Spleen (tissue), 11 donors: ENCODE measurements around the gene POLD3. TPM values are rescaled to one million over a fixed set of nuclear protein-coding genes. Genes with fewer than 3 reads are reported as not detected.

Experiments
- DNase-seq: peaks from one replicate; pipeline ENCODE4 v3.0.0-alpha.2; 2020
- H3K27ac ChIP-seq, 8 donors: fragments of 200-600 bp; sonication (generic) in 7 of 8; 1 replicate in 4 of 8; 2 replicates in 4 of 8; pipeline versions ENCODE4 v1.5.0 to v1.8.0; 2016 to 2021; ENCODE audit warnings: inconsistent platforms in 4 of 8, mild to moderate bottlenecking in 4 of 8, moderate library complexity in 1 of 8
- H3K27me3 ChIP-seq, 7 donors: fragments of 200-600 bp; sonication (generic) in 6 of 7; replicated peaks in 1 of 7; 1 replicate in 4 of 7; 2 replicates in 3 of 7; pipeline versions ENCODE4 v1.5.0 to v1.8.0; 2016 to 2021; ENCODE audit warnings: inconsistent platforms in 3 of 7, mild to moderate bottlenecking in 1 of 7
- H3K36me3 ChIP-seq, 6 donors: fragments of 200-600 bp; sonication (generic) in 5 of 6; 1 replicate in 4 of 6; 2 replicates in 2 of 6; pipeline versions ENCODE4 v1.5.0 to v1.8.0; 2016 to 2021; ENCODE audit warnings: inconsistent platforms in 2 of 6
- H3K4me1 ChIP-seq, 6 donors: fragments of 200-600 bp; sonication (generic) in 5 of 6; 1 replicate in 3 of 6; 2 replicates in 3 of 6; pipeline versions ENCODE4 v1.5.0 to v1.8.0; 2016 to 2021; ENCODE audit warnings: inconsistent platforms in 3 of 6
- H3K4me3 ChIP-seq, 8 donors: fragments of 200-600 bp; sonication (generic) in 7 of 8; 1 replicate in 4 of 8; 2 replicates in 4 of 8; pipeline versions ENCODE4 v1.5.0 to v1.8.0; 2016 to 2021; ENCODE audit warnings: inconsistent platforms in 4 of 8, mild to moderate bottlenecking in 4 of 8, moderate library complexity in 2 of 8
- H3K9me3 ChIP-seq, 8 donors: fragments of 200-600 bp; sonication (generic) in 7 of 8; 1 replicate in 4 of 8; 2 replicates in 4 of 8; pipeline versions ENCODE4 v1.5.0 to v1.8.0; 2016 to 2021; ENCODE audit warnings: inconsistent platforms in 4 of 8
- POLR2A ChIP-seq, 3 donors: fragments of 450-650 bp; IDR thresholded peaks; one replicate each; pipeline ENCODE4 v1.5.1; 2017; ENCODE audit warnings: antibody characterized with exemption in 3 of 3, mild to moderate bottlenecking in 1 of 3
- POLR2AphosphoS5 ChIP-seq, 3 donors: sonication (generic); formaldehyde crosslinking; IDR thresholded peaks; one replicate each; pipeline ENCODE4 v1.5.1; 2017; ENCODE audit warnings: antibody characterized with exemption in 3 of 3
- WGBS, 5 donors: extraction: QIAGEN DNeasy Blood & Tissue Kit in 3 of 5; methylation state at CpG; one replicate each; pipeline versions ENCODE4 v1.1.5 to v1.1.7; 2013 to 2018; 5-methylcytosine and 5-hydroxymethylcytosine counted together
- intact Hi-C: fragments of 100-400 bp; cut with DNase I; formaldehyde crosslinking; loops from one replicate; pipeline ENCODE4 v1.15.0; 2023; ENCODE audit warnings: low total_unique reads
- polyA plus RNA-seq, 3 donors: library from polyadenylated mRNA; stranded (reverse); fragments of 200-250 nt; gene quantifications; one replicate each; pipeline ENCODE4 v1.2.1, GENCODE V29; 2013
- total RNA-seq, 7 donors: library from RNA; depleted of rRNA in 3 of 7; stranded (reverse); fragments of >200 nt in 3 of 7; fragmentation: NEBNext Ultra II Directional in 4 of 7; extraction: Animal tissue kit (Norgen Biotek cat#: 25700) in 4 of 7; gene quantifications; one replicate each; pipeline versions ENCODE4 v1.1.0 to v1.2.1, GENCODE V29; 2016 to 2021
- TF ChIP-seq, protein P1 (sequence below), 11 experiments: fragments of 200-600 bp in 7 of 11; fragments of 450-650 bp in 4 of 11; sonication (generic) in 4 of 11; IDR thresholded peaks in 8 of 11; conservative IDR thresholded peaks in 3 of 11; 1 replicate in 7 of 11; 2 replicates in 4 of 11; pipeline versions ENCODE4 v1.4.0 to v1.8.0; 2016 to 2021; ENCODE audit warnings: antibody characterized with exemption in 11 of 11, inconsistent platforms in 4 of 11, mild to moderate bottlenecking in 1 of 11
- donor health status: healthy with polysubstance abuse.
- donor health status: DM: no; HTN: no; CAD: no; lungs with moderate emphysema.
- donor health status: DM: no; HTN: no; CAD: no.
- donor health status: Bipolar disorder and iron deficiency.
- donor health status: healthy.
- donor health status: DM: no; HTN: no; CAD: no.
- donor health status: DM: yes; HTN: yes; CAD: no.

The POLD3 gene
- total and polyA plus RNA-seq, 10 donors: 5.0 to 23.1 (median 16.6) TPM

DNA sequence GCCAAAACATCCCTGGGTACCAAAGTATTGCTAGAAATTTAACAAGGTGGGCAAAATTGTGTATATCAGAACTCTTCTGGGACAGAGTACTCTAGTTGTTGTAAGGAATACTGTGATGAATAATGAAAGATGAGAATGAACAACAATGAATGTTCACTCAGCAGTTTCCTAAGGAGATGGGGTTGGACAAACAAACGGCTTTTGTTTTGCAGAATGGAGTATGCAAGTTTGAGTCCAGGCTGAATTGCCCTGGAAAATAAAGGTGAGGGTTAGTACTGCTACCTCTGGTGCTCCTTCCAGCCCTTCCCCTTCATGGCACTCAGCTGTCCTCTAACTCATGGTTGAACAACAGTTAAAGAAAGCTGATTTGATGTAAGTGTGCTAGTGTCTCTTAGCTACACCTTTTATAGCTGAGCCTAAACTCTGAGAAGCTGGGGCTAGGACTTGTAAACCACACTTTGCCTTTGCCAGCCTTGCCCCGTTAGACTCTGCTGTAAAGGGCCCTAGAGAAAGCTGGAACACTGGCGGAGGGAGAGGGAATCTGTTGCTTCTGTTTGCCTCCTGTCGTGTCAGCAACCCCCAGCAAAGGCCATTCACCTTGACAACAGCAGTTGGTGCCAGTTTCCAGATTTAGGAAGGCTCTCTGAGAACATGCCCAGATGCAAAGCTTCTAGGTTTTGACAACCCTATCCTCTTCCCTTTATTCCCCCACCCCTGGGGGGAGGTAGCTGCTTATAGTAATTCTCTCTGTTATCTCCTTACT, 41.2 kb upstream of the POLD3 start:
- no peaks in the 10 kb centered on the region for H3K36me3 ChIP-seq
- no peaks in the 10 kb centered on the region for H3K4me1 ChIP-seq
- no peak overlapping the region for H3K27ac ChIP-seq
- TF ChIP-seq POLR2AphosphoS5 (IDR thresholded peaks at IDR 0.05): no peak
- no peak for TF ChIP-seq POLR2A (IDR thresholded peaks at IDR 0.05)
- TF ChIP-seq, protein P1, sequence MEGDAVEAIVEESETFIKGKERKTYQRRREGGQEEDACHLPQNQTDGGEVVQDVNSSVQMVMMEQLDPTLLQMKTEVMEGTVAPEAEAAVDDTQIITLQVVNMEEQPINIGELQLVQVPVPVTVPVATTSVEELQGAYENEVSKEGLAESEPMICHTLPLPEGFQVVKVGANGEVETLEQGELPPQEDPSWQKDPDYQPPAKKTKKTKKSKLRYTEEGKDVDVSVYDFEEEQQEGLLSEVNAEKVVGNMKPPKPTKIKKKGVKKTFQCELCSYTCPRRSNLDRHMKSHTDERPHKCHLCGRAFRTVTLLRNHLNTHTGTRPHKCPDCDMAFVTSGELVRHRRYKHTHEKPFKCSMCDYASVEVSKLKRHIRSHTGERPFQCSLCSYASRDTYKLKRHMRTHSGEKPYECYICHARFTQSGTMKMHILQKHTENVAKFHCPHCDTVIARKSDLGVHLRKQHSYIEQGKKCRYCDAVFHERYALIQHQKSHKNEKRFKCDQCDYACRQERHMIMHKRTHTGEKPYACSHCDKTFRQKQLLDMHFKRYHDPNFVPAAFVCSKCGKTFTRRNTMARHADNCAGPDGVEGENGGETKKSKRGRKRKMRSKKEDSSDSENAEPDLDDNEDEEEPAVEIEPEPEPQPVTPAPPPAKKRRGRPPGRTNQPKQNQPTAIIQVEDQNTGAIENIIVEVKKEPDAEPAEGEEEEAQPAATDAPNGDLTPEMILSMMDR (IDR thresholded peaks at IDR 0.05 in 8 of 11, conservative IDR thresholded peaks at IDR 0.05 in 3 of 11): no peak
- H3K9me3 ChIP-seq: no peaks in the 10 kb centered on the region
- no peak overlapping the region for H3K4me3 ChIP-seq
- 73 to 86% (median 77%) methylated on average over 4 of the region's 4 CpGs for WGBS, 5 donors
- H3K27me3 ChIP-seq: peaks cover 0 to 1% (median 0%) of the 10 kb centered on the region in 7 donors
- DNase-seq: no peak
- intact Hi-C loops: no loop called here

DNA sequence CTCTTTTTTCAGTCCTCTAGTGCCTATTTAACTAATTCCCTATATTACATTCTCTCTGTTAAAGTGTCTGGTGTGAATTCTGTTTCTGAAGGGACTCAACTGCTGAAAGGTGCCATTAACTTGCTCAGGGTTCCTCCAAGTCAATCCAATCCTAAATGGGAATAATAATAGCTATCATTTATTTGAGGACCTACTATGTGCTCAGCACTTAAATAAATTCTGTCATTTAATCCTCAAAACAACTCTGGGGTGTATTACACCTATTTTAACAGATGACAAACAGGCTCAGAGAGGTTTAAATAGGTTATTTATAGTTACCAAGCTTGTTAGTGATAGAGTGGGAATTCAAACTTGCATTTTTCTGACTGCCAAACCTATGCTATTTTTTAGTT, 40.6 kb upstream of the POLD3 start:
- no peak for DNase-seq
- no peak overlapping the region for H3K27ac ChIP-seq
- no peak for TF ChIP-seq POLR2AphosphoS5 (IDR thresholded peaks at IDR 0.05)
- TF ChIP-seq, protein P1 (IDR thresholded peaks at IDR 0.05 in 8 of 11, conservative IDR thresholded peaks at IDR 0.05 in 3 of 11): no peak
- TF ChIP-seq POLR2A (IDR thresholded peaks at IDR 0.05): no peak
- H3K4me3 ChIP-seq: no peak overlapping the region
- H3K4me1 ChIP-seq: no peaks in the 10 kb centered on the region
- peaks cover 0 to 7% (median 0%) of the 10 kb centered on the region in 7 donors for H3K27me3 ChIP-seq
- H3K36me3 ChIP-seq: no peaks in the 10 kb centered on the region
- H3K9me3 ChIP-seq: no peaks in the 10 kb centered on the region
- intact Hi-C loops: no loop called here

DNA sequence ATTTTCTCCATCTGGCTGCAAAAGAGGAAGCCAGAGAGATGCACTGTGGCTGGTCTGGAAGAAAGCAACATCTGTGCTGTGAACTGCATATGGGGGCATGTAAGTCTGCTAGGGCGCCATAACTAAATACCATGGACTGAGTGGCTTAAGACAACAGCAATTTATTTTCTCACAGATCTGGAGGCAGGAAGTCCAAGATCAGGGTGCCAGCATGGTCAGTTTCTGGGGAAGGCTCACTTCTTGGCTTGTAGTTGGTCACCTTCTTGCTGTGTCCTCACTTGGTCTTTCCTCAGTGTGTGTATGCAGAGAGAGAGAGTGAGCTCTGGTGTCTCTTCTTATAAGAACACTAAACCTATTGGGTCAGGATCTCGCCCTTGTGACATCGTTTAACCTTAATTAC, 34.9 kb upstream of the POLD3 start:
- intact Hi-C loops: loop anchor here (5.0 kb wide), 1 partner anchor 35 kb away; no protein-coding TSS in a partner anchor
- peaks cover 0 to 8% (median 0%) of the 10 kb centered on the region in 6 donors for H3K4me1 ChIP-seq
- no peak overlapping the region for H3K27ac ChIP-seq
- peaks cover 0 to 7% (median 0%) of the 10 kb centered on the region in 7 donors for H3K27me3 ChIP-seq
- no peaks in the 10 kb centered on the region for H3K36me3 ChIP-seq
- TF ChIP-seq POLR2AphosphoS5 (IDR thresholded peaks at IDR 0.05): no peak
- TF ChIP-seq, protein P1 (IDR thresholded peaks at IDR 0.05 in 8 of 11, conservative IDR thresholded peaks at IDR 0.05 in 3 of 11): no peak
- H3K4me3 ChIP-seq: no peak overlapping the region
- 88 to 96% (median 95%) methylated on average over 3 of the region's 3 CpGs for WGBS, 5 donors
- no peak for DNase-seq
- H3K9me3 ChIP-seq: peaks cover 0 to 18% (median 9%) of the 10 kb centered on the region in 8 donors

DNA sequence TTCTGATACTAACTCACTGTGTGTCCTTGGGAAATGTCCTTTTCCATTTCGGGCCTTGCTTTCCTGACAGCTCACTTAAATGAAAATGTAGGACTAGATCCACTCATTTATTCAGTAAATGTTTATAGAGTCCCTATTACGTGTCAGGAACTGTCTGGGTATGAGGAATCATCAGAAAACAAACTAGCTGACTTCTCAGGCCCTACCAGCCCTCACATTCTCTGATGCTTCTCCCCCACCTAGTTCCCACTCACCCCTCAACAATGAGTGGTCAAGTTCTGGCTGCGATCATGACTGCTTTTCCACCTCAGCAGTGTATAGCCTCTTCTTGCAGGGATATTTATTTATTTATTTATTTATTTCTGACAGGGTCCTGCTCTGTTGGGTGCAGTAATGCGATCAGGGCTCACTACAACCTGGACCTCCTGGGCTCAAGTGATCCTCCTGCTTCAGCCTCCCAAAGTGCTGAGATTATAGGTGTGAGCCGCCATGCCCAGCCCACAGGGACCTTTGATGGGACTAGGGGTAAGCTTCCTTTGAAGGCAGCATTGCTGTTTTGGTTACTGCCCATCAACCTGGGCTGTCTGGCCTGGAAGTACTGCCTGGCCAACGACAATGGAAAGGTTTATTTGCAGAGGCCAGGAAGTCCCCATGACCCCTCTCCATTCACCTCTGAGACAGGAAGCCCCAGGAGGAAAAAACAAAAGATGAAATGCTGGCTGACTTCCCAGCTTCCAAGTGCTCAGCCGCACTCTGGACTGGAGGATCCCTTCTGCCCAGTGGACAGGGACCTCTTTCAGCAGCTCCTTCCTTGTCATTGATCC, 33.1 kb upstream of the POLD3 start:
- DNase-seq: no peak
- Histone ChIP-seq H3K36me3 (no peaks in the 10 kb centered on the region), H3K27ac (peak overlapping the region in 1 of 8 donors; percentile 28), H3K9me3 (peaks cover 0 to 18% (median 9%) of the 10 kb centered on the region in 8 donors), H3K4me3 (no peak overlapping the region), H3K27me3 (peaks cover 0 to 7% (median 0%) of the 10 kb centered on the region in 7 donors), H3K4me1 (peaks cover 0 to 8% (median 0%) of the 10 kb centered on the region in 6 donors)
- TF ChIP-seq, protein P1 (IDR thresholded peaks at IDR 0.05 in 8 of 11, conservative IDR thresholded peaks at IDR 0.05 in 3 of 11): no peak
- TF ChIP-seq POLR2AphosphoS5 (IDR thresholded peaks at IDR 0.05) (peak in 2 of 3 donors; percentile 25 to 46), POLR2A (IDR thresholded peaks at IDR 0.05) (no peak)
- 63 to 76% (median 71%) methylated on average over 7 of the region's 7 CpGs for WGBS, 5 donors
- intact Hi-C loops: loop anchor here (5.0 kb wide), 1 partner anchor 37 kb away; no protein-coding TSS in a partner anchor
